ENCODE measurements around the gene ZBED4. TPM values are rescaled to one million over a fixed set of nuclear protein-coding genes. Genes with fewer than 3 reads are reported as not detected.

ZBED4 gene
- total RNA-seq, 1 donor from 2014 or later, result 8.0 TPM

Other genes starting within 250 kb of the ZBED4 start
- gene BRD1, start 26.0 kb upstream of the ZBED4 start, total RNA-seq, result 37.7 TPM
- gene ALG12, start 64.6 kb downstream of the ZBED4 start, total RNA-seq, result 13.6 TPM
- gene CRELD2, start 64.8 kb downstream of the ZBED4 start, total RNA-seq, result 35.8 TPM
- 62.2 TPM for gene PIM3, start 106.9 kb downstream of the ZBED4 start, total RNA-seq
- not detected for gene IL17REL, start 158.9 kb downstream of the ZBED4 start, total RNA-seq
- gene TTLL8, start 204.5 kb downstream of the ZBED4 start, total RNA-seq, result not detected
- 0.45 TPM for gene MLC1, start 231.6 kb downstream of the ZBED4 start, total RNA-seq
- gene MOV10L1, start 236.2 kb downstream of the ZBED4 start, total RNA-seq, result 1.6 TPM

Data from sciatic nerve (tissue), 1 donor.